Tibial nerve (tissue), 4 donors: ENCODE measurements around the gene CDH4. TPM values are rescaled to one million over a fixed set of nuclear protein-coding genes. Genes with fewer than 3 reads are reported as not detected.

ENCODE experiments used
- DNase-seq, 2 donors: peaks; one replicate each; pipeline ENCODE4 v3.0.0-alpha.2; 2019; ENCODE audit warnings: low spot score in 2 of 2
- H3K27ac ChIP-seq, 4 donors: fragments of 200-600 bp; sonication (generic) in 3 of 4; one replicate each; pipeline ENCODE4 v1.5.1; 2017 to 2019; ENCODE audit warnings: mild to moderate bottlenecking in 1 of 4
- H3K27me3 ChIP-seq, 2 donors: fragments of 200-600 bp; sonication (generic) in 1 of 2; one replicate each; pipeline versions ENCODE4 v1.5.1 to v1.6.0; 2017 to 2019
- H3K36me3 ChIP-seq, 3 donors: fragments of 200-600 bp; sonication (generic); one replicate each; pipeline ENCODE4 v1.5.1; 2018 to 2019
- H3K4me1 ChIP-seq, 4 donors: fragments of 200-600 bp; sonication (generic) in 3 of 4; one replicate each; pipeline ENCODE4 v1.5.1; 2017 to 2019
- H3K4me3 ChIP-seq, 4 donors: fragments of 200-600 bp; sonication (generic) in 3 of 4; one replicate each; pipeline ENCODE4 v1.5.1; 2017 to 2019; ENCODE audit warnings: mild to moderate bottlenecking in 1 of 4, moderate library complexity in 1 of 4
- H3K9me3 ChIP-seq, 4 donors: fragments of 200-600 bp; sonication (generic) in 3 of 4; one replicate each; pipeline ENCODE4 v1.5.1; 2017 to 2019
- CTCF ChIP-seq, 5 experiments: fragments of 200-600 bp in 3 of 5; fragments of 450-650 bp in 2 of 5; sonication (generic) in 3 of 5; IDR thresholded peaks; one replicate each; pipeline ENCODE4 v1.5.1; 2016 to 2019; ENCODE audit warnings: antibody characterized with exemption in 5 of 5, mild to moderate bottlenecking in 3 of 5, moderate library complexity in 2 of 5
- EP300 ChIP-seq, 2 donors: sonication (generic); formaldehyde crosslinking; IDR thresholded peaks; one replicate each; pipeline ENCODE4 v1.6.1; 2017; ENCODE audit warnings: antibody characterized with exemption in 2 of 2, mild to moderate bottlenecking in 1 of 2
- POLR2A ChIP-seq, 2 donors: fragments of 450-650 bp; IDR thresholded peaks; one replicate each; pipeline ENCODE4 v1.6.1; 2017; ENCODE audit warnings: antibody characterized with exemption in 2 of 2, mild to moderate bottlenecking in 2 of 2, moderate library complexity in 2 of 2
- WGBS, 2 donors: methylation state at CpG; one replicate each; pipeline ENCODE4 v1.1.5; 2018; 5-methylcytosine and 5-hydroxymethylcytosine counted together
- total RNA-seq, 4 donors: library from RNA; depleted of rRNA; stranded (reverse); fragments of >200 nt; gene quantifications; one replicate each; pipeline ENCODE4 v1.1.0, GENCODE V29; 2016

Gene CDH4
- total RNA-seq, 4 donors from 2014 or later, result 0.78 to 2.3 (median 1.0) TPM

- H3K4me1 ChIP-seq, result no peaks in the 10 kb centered on the region
- H3K9me3 ChIP-seq, result peaks cover 0 to 29% (median 0%) of the 10 kb centered on the region in 4 donors
- WGBS, 2 donors, result 78 to 90% methylated on average over 10 of the region's 10 CpGs
- no peak for TF ChIP-seq POLR2A (IDR thresholded peaks at IDR 0.05)
- no peak for TF ChIP-seq EP300 (IDR thresholded peaks at IDR 0.05)
- TF ChIP-seq CTCF (IDR thresholded peaks at IDR 0.05), result no peak
- H3K27me3 ChIP-seq, result no peaks in the 10 kb centered on the region
- no peak overlapping the region for H3K27ac ChIP-seq
- no peaks in the 10 kb centered on the region for H3K36me3 ChIP-seq
- no peak for DNase-seq
- H3K4me3 ChIP-seq, result no peak overlapping the region
These were observed 605.3 kb downstream of the CDH4 start for GRCh38 chr20:61857414-61857775.

- no peak for DNase-seq
- peaks cover 0 to 29% (median 0%) of the 10 kb centered on the region in 4 donors for H3K9me3 ChIP-seq
- H3K4me3 ChIP-seq, result no peak overlapping the region
- no peak for TF ChIP-seq EP300 (IDR thresholded peaks at IDR 0.05)
- TF ChIP-seq CTCF (IDR thresholded peaks at IDR 0.05), result no peak
- no peak for TF ChIP-seq POLR2A (IDR thresholded peaks at IDR 0.05)
- no peaks in the 10 kb centered on the region for H3K27me3 ChIP-seq
- no peaks in the 10 kb centered on the region for H3K4me1 ChIP-seq
- no peak overlapping the region for H3K27ac ChIP-seq
- H3K36me3 ChIP-seq, result no peaks in the 10 kb centered on the region
- 89% methylated on average over 1 of the region's 1 CpG for WGBS, 2 donors
These were observed 605.8 kb downstream of the CDH4 start for GRCh38 chr20:61857884-61858283.

GRCh38 chr20:61859767-61860166 is 607.7 kb downstream of the CDH4 start:
- Histone ChIP-seq H3K9me3 (peaks cover 0 to 22% (median 0%) of the 10 kb centered on the region in 4 donors), H3K27me3 (no peaks in the 10 kb centered on the region), H3K36me3 (no peaks in the 10 kb centered on the region), H3K4me3 (no peak overlapping the region), H3K27ac (no peak overlapping the region), H3K4me1 (no peaks in the 10 kb centered on the region)
- no peak for TF ChIP-seq EP300 (IDR thresholded peaks at IDR 0.05)
- TF ChIP-seq CTCF (IDR thresholded peaks at IDR 0.05), result no peak
- no peak for TF ChIP-seq POLR2A (IDR thresholded peaks at IDR 0.05)
- DNase-seq, result no peak
- WGBS, 2 donors, result 73 to 81% methylated on average over 13 of the region's 13 CpGs

- no peaks in the 10 kb centered on the region for H3K27me3 ChIP-seq
- peaks cover 0 to 17% (median 0%) of the 10 kb centered on the region in 4 donors for H3K9me3 ChIP-seq
- no peak for TF ChIP-seq CTCF (IDR thresholded peaks at IDR 0.05)
- TF ChIP-seq EP300 (IDR thresholded peaks at IDR 0.05), result no peak
- TF ChIP-seq POLR2A (IDR thresholded peaks at IDR 0.05), result no peak
- no peaks in the 10 kb centered on the region for H3K36me3 ChIP-seq
- WGBS, 2 donors, result 77 to 78% methylated on average over 8 of the region's 8 CpGs
- no peak overlapping the region for H3K27ac ChIP-seq
- H3K4me3 ChIP-seq, result no peak overlapping the region
- no peaks in the 10 kb centered on the region for H3K4me1 ChIP-seq
- no peak for DNase-seq
These were observed 608.4 kb downstream of the CDH4 start for GRCh38 chr20:61860260-61860987.

GRCh38 chr20:61861054-61861841 is 609.2 kb downstream of the CDH4 start:
- no peak for TF ChIP-seq POLR2A (IDR thresholded peaks at IDR 0.05)
- no peak for TF ChIP-seq EP300 (IDR thresholded peaks at IDR 0.05)
- no peak for TF ChIP-seq CTCF (IDR thresholded peaks at IDR 0.05)
- peaks cover 0 to 9% (median 0%) of the 10 kb centered on the region in 4 donors for H3K9me3 ChIP-seq
- no peak overlapping the region for H3K27ac ChIP-seq
- no peaks in the 10 kb centered on the region for H3K4me1 ChIP-seq
- H3K36me3 ChIP-seq, result no peaks in the 10 kb centered on the region
- H3K4me3 ChIP-seq, result no peak overlapping the region
- no peaks in the 10 kb centered on the region for H3K27me3 ChIP-seq
- WGBS, 2 donors, result 88 to 89% methylated on average over 31 to 33 of the region's 33 CpGs
- DNase-seq, result no peak
